NT2/D1 (cell line): ENCODE measurements around the gene NLRX1.

ENCODE experiments used
- SUZ12 ChIP-seq: IDR thresholded peaks from 2 replicates; pipeline ENCODE4 v1.6.1; 2011; ENCODE audit not compliant: insufficient read length, insufficient read depth; ENCODE audit errors: extremely low read depth
- YY1 ChIP-seq: IDR thresholded peaks from 2 replicates; pipeline ENCODE4 v1.6.1; 2011; ENCODE audit not compliant: insufficient read length, insufficient read depth
- ZNF274 ChIP-seq: IDR thresholded peaks from 2 replicates; pipeline ENCODE4 v1.6.1; 2011; ENCODE audit warnings: mild to moderate bottlenecking, low read depth, low read length

DNA sequence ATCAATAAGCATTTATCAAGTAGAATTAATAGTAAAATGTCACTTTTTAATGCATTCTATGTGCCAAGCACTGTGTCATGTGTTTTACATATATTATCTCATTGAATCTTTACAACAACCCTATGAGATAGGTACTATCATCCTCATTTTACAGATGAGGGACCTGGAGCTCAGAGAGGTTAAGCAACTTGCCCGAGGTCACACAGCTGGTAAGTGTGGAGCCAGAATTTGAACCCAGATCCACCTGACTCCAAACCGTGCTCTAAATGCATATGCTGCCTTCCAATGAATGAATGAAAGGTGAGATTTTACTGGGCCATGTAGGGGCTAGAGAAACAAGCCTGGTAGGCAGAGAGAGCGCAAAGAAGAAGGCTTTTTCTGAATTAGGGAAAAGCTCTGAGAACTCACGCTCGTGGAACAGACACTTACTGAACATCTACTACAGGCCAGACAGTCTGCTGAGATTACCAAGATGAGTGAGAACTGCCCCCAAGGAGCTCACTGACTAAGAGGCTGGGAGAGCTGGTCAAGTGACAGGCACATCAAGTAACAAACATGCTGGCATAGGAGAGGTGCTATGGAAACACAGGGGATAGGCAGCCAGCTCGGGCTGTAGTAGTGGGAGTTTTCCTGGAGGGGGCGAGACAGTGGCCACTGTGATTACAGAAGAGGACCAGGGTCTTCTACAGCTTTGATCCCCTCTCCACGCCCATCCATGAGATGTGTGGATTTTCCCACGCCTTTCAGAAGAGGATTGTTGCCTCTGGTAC lies 15.3 kb upstream of the NLRX1 start:
- no peak for TF ChIP-seq ZNF274
- TF ChIP-seq YY1, result no peak
- no peak for TF ChIP-seq SUZ12
